K562 (cell line): Measurements from ENCODE around the gene ATG14. TPM values are rescaled to one million over a fixed set of nuclear protein-coding genes. Genes with fewer than 3 reads are reported as not detected.

Source experiments
- ATAC-seq: fragments of 200-7000 bp; cut with Tn5 transposase; 3 replicates; pipeline ENCODE4 v1.9.1; 2020; ENCODE audit warnings: moderate library complexity
- BruUV-seq: library from RNA; stranded (reverse); fragments of 400-500 nt; replicated peaks from 2 replicates; lab custom pipeline; 2021; lab: Mats Ljungman, UMichigan
- CTCF ChIA-PET: fragments of 300-600 bp; formaldehyde crosslinking; extraction: SDS; loops from one replicate; lab custom pipeline; 2021; ENCODE audit warnings: low intra/inter-chr PET ratio; lab: Yijun Ruan, JAX
- POLR2A ChIA-PET: fragments of 300-600, 350-650 bp; sonication (Branson Sonifier 250); formaldehyde crosslinking; extraction: SDS; loops from one replicate; lab custom pipeline; 2021; ENCODE audit warnings: antibody characterized with exemption, inconsistent platforms; lab: Yijun Ruan, JAX
- DNase-seq, 4 experiments: peaks; one replicate each; pipeline versions ENCODE4 v3.0.0 to v3.0.0-alpha.2; 2011 to 2018; ENCODE audit warnings: low spot score in 3 of 4, mixed read lengths in 3 of 4; ENCODE audit errors: extremely low read depth in 1 of 4
- FAIRE-seq: peaks from 2 replicates; lab custom pipeline; 2011; peaks lifted over from hg19 to GRCh38; lab: Jason Lieb, UNC
- H2AFZ ChIP-seq: 2 replicates; pipeline ENCODE4 v1.6.0; 2011; ENCODE audit warnings: low read depth, low read length, control low read depth, inconsistent platforms
- H3K27ac ChIP-seq: fragments of 200-600 bp; 3 replicates; pipeline ENCODE4 v1.8.0; 2011; ENCODE audit warnings: low read depth, mild to moderate bottlenecking, control low read depth, inconsistent platforms, low read length, moderate library complexity, mixed read lengths; ENCODE audit errors: extremely low read depth
- H3K27me3 ChIP-seq, 2 experiments: fragments of 300-600 bp in 1 of 2; 2 replicates in 1 of 2; 3 replicates in 1 of 2; pipeline versions ENCODE4 v1.6.0 to v1.8.0; 2011; ENCODE audit warnings: inconsistent platforms in 2 of 2, low read length in 2 of 2, mild to moderate bottlenecking in 1 of 2, mixed read lengths in 1 of 2, moderate library complexity in 1 of 2; ENCODE audit not compliant: control insufficient read depth in 2 of 2, insufficient read depth in 2 of 2
- H3K36me3 ChIP-seq: fragments of 300-600 bp; 3 replicates; pipeline ENCODE4 v1.8.0; 2011; ENCODE audit warnings: mild to moderate bottlenecking, low read length, inconsistent platforms; ENCODE audit not compliant: control insufficient read depth, insufficient read depth
- H3K4me1 ChIP-seq, 2 experiments: fragments of 200-600 bp in 1 of 2; replicated peaks in 1 of 2; 2 replicates in 1 of 2; 3 replicates in 1 of 2; pipeline versions ENCODE4 v1.5.1 to v1.8.0; 2011; ENCODE audit warnings: inconsistent platforms in 2 of 2, low read length in 2 of 2, mild to moderate bottlenecking in 1 of 2, mixed read lengths in 1 of 2, moderate library complexity in 1 of 2; ENCODE audit not compliant: control insufficient read depth in 2 of 2, insufficient read depth in 2 of 2
- H3K4me2 ChIP-seq: 2 replicates; pipeline ENCODE4 v1.6.1; 2011; ENCODE audit warnings: low read length, control low read depth, inconsistent platforms, mixed read lengths; ENCODE audit not compliant: insufficient read depth
- H3K4me3 ChIP-seq: fragments of 200-600 bp; sonication (generic), shearing (Covaris generic); 2 replicates; pipeline ENCODE4 v1.5.1; 2016; ENCODE audit warnings: control low read depth, inconsistent platforms
- H3K79me2 ChIP-seq: fragments of 200-600 bp; 3 replicates; pipeline ENCODE4 v1.8.0; 2011; ENCODE audit warnings: low read length, inconsistent platforms; ENCODE audit not compliant: control insufficient read depth, insufficient read depth
- H3K9ac ChIP-seq, 2 experiments: 2 replicates each; pipeline versions ENCODE4 v1.6.0 to v1.6.1; 2011; ENCODE audit warnings: low read depth in 2 of 2, low read length in 2 of 2, control low read depth in 1 of 2, inconsistent platforms in 1 of 2, mild to moderate bottlenecking in 1 of 2, mixed read lengths in 1 of 2; ENCODE audit not compliant: insufficient read depth in 1 of 2
- H3K9me1 ChIP-seq: one replicate; pipeline ENCODE4 v1.6.0; 2011; ENCODE audit warnings: inconsistent platforms, mild to moderate bottlenecking, low read length, moderate library complexity; ENCODE audit not compliant: control insufficient read depth, insufficient read depth
- H3K9me3 ChIP-seq: replicated peaks from 2 replicates; pipeline ENCODE4 v1.5.1; 2011; ENCODE audit warnings: low read depth, low read length, inconsistent platforms; ENCODE audit not compliant: control insufficient read depth, insufficient read depth
- H4K20me1 ChIP-seq: replicated peaks from 2 replicates; pipeline ENCODE4 v1.6.1; 2011; ENCODE audit warnings: low read length, inconsistent platforms, mixed read lengths; ENCODE audit not compliant: control insufficient read depth, insufficient read depth
- BRD4 ChIP-seq: fragments of 200-600 bp; sonication (generic); IDR thresholded peaks from 2 replicates; pipeline ENCODE4 v1.6.1; 2017; ENCODE audit warnings: inconsistent platforms
- FOXJ2 ChIP-seq: fragments of 200-800 bp; sonication (Bioruptor generic); IDR thresholded peaks from 2 replicates; pipeline ENCODE4 v1.6.1; 2016; ENCODE audit warnings: missing genetic modification characterization, missing compliant biosample characterization
- FOXK2 ChIP-seq, 2 experiments: fragments of 450-650 bp; IDR thresholded peaks in 1 of 2; conservative IDR thresholded peaks in 1 of 2; 2 replicates each; pipeline ENCODE4 v1.6.1; 2016; ENCODE audit warnings: low read depth in 2 of 2, mild to moderate bottlenecking in 1 of 2
- FOXM1 ChIP-seq, 2 experiments: fragments of 450-650 bp in 1 of 2; sonication (generic) in 1 of 2; formaldehyde crosslinking in 1 of 2; IDR thresholded peaks; 2 replicates each; pipeline versions ENCODE4 v1.6.1 to v1.9.0; 2017 to 2022; ENCODE audit warnings: low read depth in 2 of 2, mild to moderate bottlenecking in 2 of 2, missing genetic modification reagents in 1 of 2, moderate library complexity in 1 of 2
- GTF2A2 ChIP-seq: IDR thresholded peaks from 2 replicates; pipeline ENCODE4 v1.6.1; 2016; ENCODE audit warnings: mild to moderate bottlenecking, missing genetic modification characterization, missing compliant biosample characterization
- HCFC1 ChIP-seq: IDR thresholded peaks from 2 replicates; pipeline ENCODE4 v1.6.1; 2012; ENCODE audit warnings: low read depth, low read length, improper control_type of control experiment
- POLR3A ChIP-seq: IDR thresholded peaks from 2 replicates; pipeline ENCODE4 v1.6.1; 2011; ENCODE audit warnings: borderline replicate concordance, mild to moderate bottlenecking, moderate library complexity; ENCODE audit not compliant: insufficient read length, insufficient read depth; ENCODE audit errors: extremely low read depth
- RAD51 ChIP-seq: fragments of 450-650 bp; IDR thresholded peaks from 2 replicates; pipeline ENCODE4 v1.7.1; 2016; ENCODE audit warnings: low read depth, mild to moderate bottlenecking, borderline replicate concordance
- SIX5 ChIP-seq, 2 experiments: IDR thresholded peaks; 2 replicates each; pipeline ENCODE4 v1.6.1; 2011; ENCODE audit warnings: low read length in 2 of 2, borderline replicate concordance in 1 of 2, low read depth in 1 of 2, mild to moderate bottlenecking in 1 of 2, moderate library complexity in 1 of 2; ENCODE audit not compliant: insufficient read depth in 1 of 2
- SRSF3 ChIP-seq: fragments of 200-400 bp; formaldehyde crosslinking; IDR thresholded peaks from 2 replicates; pipeline ENCODE4 v1.6.1; 2016; ENCODE audit warnings: mild to moderate bottlenecking, low read length, moderate library complexity; ENCODE audit not compliant: insufficient read depth
- WGBS: fragments of 100-300 bp; shearing (Covaris generic); methylation state at CpG from one replicate; pipeline ENCODE4 v1.1.6; 2016; ENCODE audit warnings: low coverage, mixed read lengths; ENCODE audit not compliant: insufficient coverage; ENCODE audit errors: missing lambda C conversion rate; 5-methylcytosine and 5-hydroxymethylcytosine counted together
- in situ Hi-C: fragments of 300-500 bp; cut with MboI; formaldehyde crosslinking; loops from 4 replicates; pipeline ENCODE4 v1.15.0; 2018; ENCODE audit warnings: inconsistent platforms, mixed read lengths
- intact Hi-C: fragments of 100-400 bp; cut with micrococcal nuclease; formaldehyde crosslinking; loops from 2 replicates; pipeline ENCODE4 v1.14.2; 2022
- polyA plus RNA-seq, 8 experiments: library from polyadenylated mRNA; depleted of rRNA in 4 of 8; stranded (reverse) in 5 of 8; unstranded in 3 of 8; fragments of >200 nt; fragmentation: Nextera tagmentation in 2 of 8; fragmentation: Illumina TruSeq in 1 of 8; extraction: Ambion mirVana in 2 of 8; extraction: Trizol in 1 of 8; gene quantifications; 2 replicates each; pipeline versions ENCODE4 v1.2.1 to v1.2.3, GENCODE V29; 2011 to 2014; ENCODE audit warnings: inconsistent platforms in 1 of 8, missing spikeins in 1 of 8
- total RNA-seq, 7 experiments: library from RNA; depleted of rRNA in 6 of 7; stranded (reverse); fragments of >200 nt in 6 of 7; fragmentation: Illumina TruSeq in 2 of 7; extraction: Trizol in 2 of 7; gene quantifications; 2 replicates each; pipeline versions ENCODE4 v1.2.1 to v1.2.3, GENCODE V29; 2011 to 2021; ENCODE audit warnings: low replicate concordance in 1 of 7
- TF ChIP-seq, protein P1 (sequence below), 2 experiments: fragments of 450-650 bp; IDR thresholded peaks; 2 replicates each; pipeline ENCODE4 v1.6.1; 2016; ENCODE audit warnings: mild to moderate bottlenecking in 2 of 2, borderline replicate concordance in 1 of 2, low read depth in 1 of 2, moderate library complexity in 1 of 2

Gene ATG14
- total and polyA plus RNA-seq, 9 of the 15 experiments (the other 6 are each of a cell fraction or from before 2014, with no cell fraction given) = 0.55 to 4.2 (median 3.5) TPM

DNA sequence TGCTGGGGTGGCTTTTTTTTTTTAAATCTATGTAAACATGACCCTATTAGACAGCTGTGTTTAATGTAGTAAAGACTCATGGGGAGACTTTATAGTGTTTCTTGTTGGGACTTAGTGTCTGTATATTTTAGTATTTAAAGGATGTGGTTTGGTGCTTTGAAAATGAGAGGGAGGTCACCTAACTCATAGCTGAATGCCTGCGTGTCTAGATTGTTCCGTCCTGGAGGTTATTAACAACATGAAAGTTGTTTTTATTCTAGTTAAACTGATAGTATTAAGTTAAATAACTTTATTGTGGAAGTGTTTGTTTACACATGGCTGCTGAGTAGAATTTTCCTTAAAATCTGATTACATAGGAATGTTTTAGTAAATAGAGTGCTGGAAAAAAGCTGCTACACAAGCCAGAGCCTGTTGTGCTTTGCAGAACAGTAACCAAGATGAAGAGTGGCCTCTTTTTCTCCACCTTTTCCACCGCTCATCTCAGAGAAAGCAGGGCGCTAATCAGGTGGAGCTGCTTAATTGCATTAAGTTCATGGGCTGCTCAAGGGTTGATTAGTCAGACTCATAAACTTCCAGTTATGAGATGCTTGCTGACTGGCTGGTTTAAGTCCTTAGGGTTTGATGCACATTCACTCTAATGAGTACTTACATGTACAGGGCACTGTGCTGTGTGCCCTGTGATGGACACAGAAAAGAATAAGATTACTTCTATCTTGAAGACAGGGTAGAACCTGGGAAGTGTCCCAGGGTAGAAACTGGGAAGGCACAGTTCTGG is 77.7 kb downstream of the ATG14 start:
- 88% methylated on average over 4 of the region's 4 CpGs for WGBS
- intact Hi-C loops = loop anchor here (2.0 kb wide), 1 partner anchor 59 kb away; no protein-coding TSS in a partner anchor
- no peak overlapping the region for H3K4me2 ChIP-seq
- no peak for TF ChIP-seq FOXJ2 (tag)
- TF ChIP-seq FOXK2 (conservative IDR thresholded peaks at IDR 0.05 in 1 of 2, IDR thresholded peaks at IDR 0.05 in 1 of 2; ENCODE audit: low read depth in 2 of 2) = no peak
- TF ChIP-seq RAD51 = no peak
- no peak for TF ChIP-seq FOXM1 (IDR thresholded peaks at IDR 0.05; ENCODE audit: low read depth)
- no peak for TF ChIP-seq FOXM1 (CRISPR knock-in tag; IDR thresholded peaks at IDR 0.05; ENCODE audit: low read depth)
- no peak for TF ChIP-seq HCFC1
- no peak for TF ChIP-seq POLR3A
- TF ChIP-seq, protein P1, sequence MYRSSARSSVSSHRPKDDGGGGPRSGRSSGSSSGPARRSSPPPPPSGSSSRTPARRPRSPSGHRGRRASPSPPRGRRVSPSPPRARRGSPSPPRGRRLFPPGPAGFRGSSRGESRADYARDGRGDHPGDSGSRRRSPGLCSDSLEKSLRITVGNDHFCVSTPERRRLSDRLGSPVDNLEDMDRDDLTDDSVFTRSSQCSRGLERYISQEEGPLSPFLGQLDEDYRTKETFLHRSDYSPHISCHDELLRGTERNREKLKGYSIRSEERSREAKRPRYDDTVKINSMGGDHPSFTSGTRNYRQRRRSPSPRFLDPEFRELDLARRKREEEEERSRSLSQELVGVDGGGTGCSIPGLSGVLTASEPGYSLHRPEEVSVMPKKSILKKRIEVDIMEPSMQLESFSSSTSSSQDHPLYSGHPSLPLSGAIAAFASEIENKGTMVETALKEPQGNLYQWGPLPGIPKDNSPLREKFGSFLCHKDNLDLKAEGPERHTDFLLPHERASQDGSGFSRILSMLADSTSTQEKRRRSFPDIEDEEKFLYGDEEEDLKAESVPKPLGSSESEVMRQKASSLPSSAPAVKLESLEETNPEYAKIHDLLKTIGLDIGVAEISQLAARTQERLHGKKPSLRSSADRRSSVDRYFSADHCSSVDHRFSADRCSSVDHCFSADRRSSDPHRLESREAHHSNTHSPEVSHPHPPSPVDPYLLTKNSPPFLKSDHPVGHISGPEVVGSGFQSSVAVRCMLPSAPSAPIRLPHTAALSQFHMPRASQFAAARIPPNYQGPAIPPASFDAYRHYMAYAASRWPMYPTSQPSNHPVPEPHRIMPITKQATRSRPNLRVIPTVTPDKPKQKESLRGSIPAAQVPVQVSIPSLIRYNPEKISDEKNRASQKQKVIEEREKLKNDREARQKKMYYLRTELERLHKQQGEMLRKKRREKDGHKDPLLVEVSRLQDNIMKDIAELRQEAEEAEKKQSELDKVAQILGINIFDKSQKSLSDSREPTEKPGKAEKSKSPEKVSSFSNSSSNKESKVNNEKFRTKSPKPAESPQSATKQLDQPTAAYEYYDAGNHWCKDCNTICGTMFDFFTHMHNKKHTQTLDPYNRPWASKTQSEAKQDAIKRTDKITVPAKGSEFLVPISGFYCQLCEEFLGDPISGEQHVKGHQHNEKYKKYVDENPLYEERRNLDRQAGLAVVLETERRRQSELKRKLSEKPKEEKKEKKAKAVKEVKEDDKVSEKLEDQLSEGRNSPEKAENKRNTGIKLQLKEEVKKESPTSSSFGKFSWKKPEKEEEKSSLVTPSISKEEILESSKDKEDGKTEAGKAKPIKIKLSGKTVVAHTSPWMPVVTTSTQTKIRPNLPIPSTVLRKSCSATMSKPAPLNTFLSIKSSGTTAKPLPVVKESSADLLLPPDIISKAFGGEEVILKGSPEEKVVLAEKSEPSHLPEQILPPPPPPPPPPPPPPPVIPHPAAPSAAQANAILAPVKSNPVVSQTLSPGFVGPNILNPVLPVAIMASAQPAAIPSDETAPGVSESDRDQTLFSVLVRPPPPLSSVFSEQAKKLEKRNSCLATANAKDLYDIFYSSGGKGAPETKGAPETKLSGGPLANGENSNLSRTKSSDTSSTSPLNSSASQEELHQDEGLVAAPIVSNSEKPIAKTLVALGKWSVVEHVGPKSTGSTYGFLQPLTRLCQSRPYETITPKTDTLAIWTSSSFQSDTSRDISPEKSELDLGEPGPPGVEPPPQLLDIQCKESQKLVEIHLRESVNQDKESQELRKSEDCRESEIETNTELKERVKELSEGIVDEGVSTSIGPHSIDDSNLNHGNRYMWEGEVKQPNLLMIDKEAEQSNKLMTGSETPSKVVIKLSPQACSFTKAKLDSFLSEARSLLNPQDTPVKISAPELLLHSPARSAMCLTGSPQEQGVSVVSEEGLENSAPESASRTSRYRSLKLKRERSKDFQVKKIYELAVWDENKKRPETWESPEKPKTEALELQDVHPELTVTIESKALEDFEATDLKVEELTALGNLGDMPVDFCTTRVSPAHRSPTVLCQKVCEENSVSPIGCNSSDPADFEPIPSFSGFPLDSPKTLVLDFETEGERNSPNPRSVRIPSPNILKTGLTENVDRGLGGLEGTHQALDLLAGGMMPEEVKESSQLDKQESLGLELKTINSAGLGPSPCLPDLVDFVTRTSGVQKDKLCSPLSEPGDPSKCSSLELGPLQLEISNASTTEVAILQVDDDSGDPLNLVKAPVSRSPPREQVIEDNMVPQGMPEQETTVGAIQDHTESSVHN (IDR thresholded peaks at IDR 0.05; ENCODE audit: borderline replicate concordance in 1 of 2, low read depth in 1 of 2) = no peak
- TF ChIP-seq BRD4 = no peak
- no peak for TF ChIP-seq SIX5 (IDR thresholded peaks at IDR 0.05; ENCODE audit: borderline replicate concordance in 1 of 2, insufficient read depth in 1 of 2, low read depth in 1 of 2, low read length in 2 of 2)
- TF ChIP-seq GTF2A2 (tag) = no peak
- TF ChIP-seq SRSF3 = no peak

More for the DNA sequence above, 77.7 kb downstream of the ATG14 start:
- H3K9me1 ChIP-seq = no peaks in the 10 kb centered on the region
- H3K9ac ChIP-seq = no peak overlapping the region
- ChIA-PET CTCF (no interaction called here), POLR2A (interaction anchor here (1.3 kb wide), 1 partner anchor 13 kb away, joined by 5 read pairs; no protein-coding TSS in a partner anchor)
- peaks cover 56% of the 10 kb centered on the region for H3K79me2 ChIP-seq
- H3K27me3 ChIP-seq = no peaks in the 10 kb centered on the region
- H3K4me3 ChIP-seq = no peak overlapping the region
- no peak overlapping the region for H2AFZ ChIP-seq
- BruUV-seq = no TSS peak
- peaks cover 3% of the 10 kb centered on the region; the same call in 1 of the 3 replicates for H3K36me3 ChIP-seq
- H3K4me1 ChIP-seq = peaks cover 0 to 7% of the 10 kb centered on the region in 2 experiments; a peak in 4 of 5 replicates
- ATAC-seq (no peak), DNase-seq (no peak), FAIRE-seq (no peak)
- in situ Hi-C loops = no loop called here
- H3K27ac ChIP-seq = no peak overlapping the region
- H3K9me3 ChIP-seq = no peaks in the 10 kb centered on the region
- 0 out of 2 replicates have a peak, but pooled peaks cover 4% of the 10 kb centered on the region for H4K20me1 ChIP-seq
